Posterior vena cava (tissue), 2 donors: ENCODE measurements around the gene GRM1. TPM values are rescaled to one million over a fixed set of nuclear protein-coding genes. Genes with fewer than 3 reads are reported as not detected.

ENCODE experiments used
- DNase-seq: peaks from one replicate; pipeline ENCODE4 v3.0.0-alpha.2; 2020; ENCODE audit warnings: low spot score
- intact Hi-C, 2 donors: fragments of 100-400 bp; cut with DNase I; formaldehyde crosslinking; loops; one replicate each; pipeline versions ENCODE4 v1.14.1 to v1.14.2; 2022 to 2023
- total RNA-seq, 2 donors: library from RNA; stranded (reverse); fragmentation: NEBNext Ultra II Directional; extraction: Animal tissue kit (Norgen Biotek cat#: 25700); gene quantifications; one replicate each; pipeline ENCODE4 v1.2.1, GENCODE V29; 2021
- donor health status: DM: yes; HTN: yes; CAD: no.
- donor health status: DM: yes; HTN: yes; CAD: no.

Gene GRM1
- total RNA-seq, 2 donors from 2014 or later, result 0.05 TPM; not detected in 1

GRCh38 chr6:146354451-146354850 is 325.6 kb downstream of the GRM1 start:
- intact Hi-C loops, result no loop called here
- no peak for DNase-seq

DNA sequence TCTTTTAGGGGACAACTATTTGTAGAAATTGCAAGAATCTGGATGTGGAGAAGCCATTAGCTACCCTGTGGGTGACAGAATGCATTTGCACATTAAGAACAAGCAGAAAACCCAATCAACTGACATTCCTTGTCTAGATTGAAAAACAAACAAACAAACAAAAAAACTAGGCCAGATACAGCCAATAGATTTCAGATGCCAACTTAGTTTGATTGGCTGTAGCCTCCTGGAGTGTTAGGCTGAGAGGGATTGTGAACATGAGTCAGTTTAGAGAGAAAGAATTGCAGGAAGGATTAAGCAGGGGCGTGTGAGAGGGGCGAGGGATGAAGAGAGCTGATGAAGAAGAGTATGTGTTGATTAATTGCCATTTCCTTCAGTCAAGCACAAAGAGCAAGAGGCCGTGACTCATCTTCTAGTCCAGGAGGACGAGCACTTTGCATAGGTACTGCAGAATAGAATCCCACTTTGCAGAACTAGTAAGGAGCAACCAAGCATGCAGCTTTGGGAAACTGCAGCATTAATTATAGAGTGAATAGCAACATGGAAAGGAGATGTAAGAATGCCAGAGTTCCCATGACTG is 326.7 kb downstream of the GRM1 start:
- no peak for DNase-seq
- intact Hi-C loops, result no loop called here

DNA sequence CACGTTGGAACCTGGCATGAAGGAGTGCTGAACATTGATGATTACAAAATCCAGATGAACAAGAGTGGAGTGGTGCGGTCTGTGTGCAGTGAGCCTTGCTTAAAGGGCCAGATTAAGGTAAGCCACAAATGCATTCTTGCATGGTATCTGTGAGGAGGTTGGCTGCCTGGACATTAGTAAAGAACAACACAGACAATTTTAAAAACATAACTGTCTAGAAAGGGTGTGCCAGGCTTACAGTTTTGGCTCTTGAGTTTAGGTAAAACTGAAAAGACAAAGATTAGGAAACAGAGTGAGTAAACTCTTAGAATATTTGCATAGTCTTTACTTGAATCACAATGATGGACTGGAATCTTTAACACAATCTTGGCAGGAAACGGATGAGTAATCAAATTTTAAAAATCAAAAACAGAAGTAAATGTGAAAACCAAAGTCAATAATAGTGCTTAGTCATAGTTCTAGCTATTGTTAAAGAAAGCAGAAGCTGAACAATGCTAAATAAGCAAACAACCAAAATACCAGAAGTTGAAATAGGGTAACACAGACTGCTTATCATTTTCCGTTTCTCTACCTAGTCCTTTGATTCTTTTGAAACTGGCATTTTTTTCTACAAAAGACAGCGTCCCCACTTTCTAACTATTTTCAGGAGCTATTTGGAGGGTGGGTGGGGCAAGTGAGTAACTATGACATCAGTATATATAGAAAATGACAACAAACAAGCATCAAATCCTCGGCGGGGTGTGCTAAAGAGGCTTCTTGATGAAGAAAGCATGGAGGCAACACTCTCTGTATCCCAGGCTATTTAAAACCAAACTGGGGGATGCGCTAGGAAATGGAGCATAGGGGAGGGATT is 328.9 kb downstream of the GRM1 start:
- DNase-seq, result no peak
- intact Hi-C loops, result no loop called here

DNA sequence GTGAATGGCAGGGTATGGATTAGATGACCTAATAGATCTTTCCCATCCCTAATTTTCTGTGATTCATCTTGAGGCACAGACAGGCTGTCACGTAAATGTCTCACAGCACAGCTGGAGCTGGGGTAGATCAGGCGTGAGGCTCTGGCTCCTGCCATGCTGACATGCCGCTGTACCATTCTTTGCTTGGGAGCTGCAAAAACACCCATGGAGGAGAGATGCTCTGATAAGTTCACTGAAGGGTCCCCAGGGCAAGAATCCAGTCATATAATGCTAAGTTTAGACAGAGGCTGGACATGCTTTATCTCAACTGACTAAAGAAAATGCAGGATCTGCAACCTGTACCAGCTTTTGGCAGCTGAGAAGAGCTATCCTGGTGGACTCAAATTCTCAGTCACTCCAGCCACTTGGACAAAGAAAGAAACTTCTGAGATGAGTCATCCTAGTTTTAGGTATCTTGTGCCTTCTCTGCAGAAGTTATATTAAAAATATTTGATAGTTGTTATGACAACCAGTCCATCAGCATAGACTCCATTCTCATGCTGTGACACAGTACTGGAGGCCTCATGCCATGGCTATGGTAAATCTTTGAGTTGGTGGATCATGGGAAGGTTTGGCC is 329.7 kb downstream of the GRM1 start:
- no peak for DNase-seq
- intact Hi-C loops, result no loop called here

- intact Hi-C loops, result no loop called here
- no peak for DNase-seq
Measured at GRCh38 chr6:146359131-146359530, 330.3 kb downstream of the GRM1 start.

GRCh38 chr6:146361128-146361924 is 332.5 kb downstream of the GRM1 start:
- intact Hi-C loops, result no loop called here
- no peak for DNase-seq

- intact Hi-C loops, result no loop called here
- DNase-seq, result no peak
Measured at GRCh38 chr6:146363838-146364607, 335.2 kb downstream of the GRM1 start.

GRCh38 chr6:146364816-146365594 is 336.1 kb downstream of the GRM1 start:
- intact Hi-C loops, result no loop called here

GRCh38 chr6:146367061-146367460 is 338.2 kb downstream of the GRM1 start:
- intact Hi-C loops, result no loop called here
- DNase-seq, result no peak

More at GRCh38 chr6:146364816-146365594, 336.1 kb downstream of the GRM1 start:
- DNase-seq, result no peak

DNA sequence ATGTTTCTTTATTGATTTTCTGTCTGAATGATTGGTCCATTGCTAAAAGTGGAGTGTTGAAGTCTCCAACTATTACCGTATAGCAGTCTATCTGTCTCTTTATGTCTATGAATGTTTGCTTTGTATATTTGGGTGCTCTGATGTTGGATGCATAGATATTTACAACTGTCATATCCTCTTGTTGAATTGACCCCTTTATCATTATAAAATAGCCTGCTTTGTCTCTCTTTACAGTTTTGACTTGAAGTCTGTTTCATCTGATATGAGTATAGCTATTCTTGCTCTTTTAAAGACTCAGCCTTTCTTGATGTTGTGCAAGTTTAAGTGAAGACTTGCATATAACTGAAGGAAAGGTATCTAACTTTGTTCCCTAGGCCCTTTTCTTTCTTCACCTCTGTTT is 341.0 kb downstream of the GRM1 start:
- intact Hi-C loops, result no loop called here
- DNase-seq, result no peak

GRCh38 chr6:146381486-146381885 is 352.6 kb downstream of the GRM1 start:
- intact Hi-C loops, result no loop called here

DNA sequence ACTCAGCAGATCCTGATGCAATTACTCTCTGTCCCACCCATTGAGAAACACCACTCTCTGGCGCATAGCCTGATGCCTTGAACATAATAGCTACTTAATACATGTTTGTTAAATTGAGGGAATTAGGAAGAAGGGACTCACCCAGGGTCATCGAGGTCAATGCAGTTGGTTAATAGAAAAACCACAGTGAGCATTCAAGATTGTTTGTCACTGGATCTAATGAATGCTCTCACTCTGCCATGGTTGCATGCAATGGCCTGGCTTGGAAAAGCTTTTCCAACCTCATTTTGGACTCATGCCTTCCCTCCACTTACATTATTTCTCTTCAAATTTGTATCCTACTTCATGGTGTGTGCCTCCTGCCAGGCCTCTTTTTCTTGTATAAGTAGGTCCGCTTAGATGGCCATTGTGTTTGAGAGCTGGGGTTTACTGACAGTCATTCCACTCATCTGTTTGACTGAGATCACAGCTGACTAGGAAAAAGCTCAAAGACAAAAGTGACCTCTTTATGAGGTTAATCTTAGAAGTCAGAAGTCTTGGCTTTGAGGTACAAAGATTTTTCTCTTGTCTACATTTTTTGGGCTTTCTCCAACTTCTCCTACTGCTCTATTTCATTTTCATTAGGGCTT is 360.0 kb downstream of the GRM1 start:
- intact Hi-C loops, result no loop called here

More at GRCh38 chr6:146381486-146381885, 352.6 kb downstream of the GRM1 start:
- DNase-seq, result no peak

GRCh38 chr6:146389740-146390139 is 360.9 kb downstream of the GRM1 start:
- no peak for DNase-seq
- intact Hi-C loops, result no loop called here

More for the DNA sequence above, 360.0 kb downstream of the GRM1 start:
- no peak for DNase-seq

DNA sequence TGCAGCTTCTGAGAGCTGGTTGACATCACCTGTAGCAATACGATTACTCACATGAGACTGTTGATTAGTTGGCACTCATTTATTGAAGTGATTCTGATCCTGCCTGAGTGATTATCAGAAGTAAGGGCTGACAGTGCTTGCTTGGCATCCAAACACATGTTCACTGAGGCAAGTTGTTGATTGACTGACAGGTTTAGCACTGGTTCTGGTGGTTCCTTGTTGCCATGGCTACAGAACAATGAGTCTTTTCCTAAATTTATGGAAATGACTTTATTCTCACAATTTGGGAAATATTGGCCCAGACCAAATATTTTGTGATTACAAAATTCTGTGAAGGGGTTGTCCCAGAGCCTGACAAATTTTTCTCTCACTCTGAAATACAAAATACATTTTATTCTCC is 368.8 kb downstream of the GRM1 start:
- intact Hi-C loops, result no loop called here
- no peak for DNase-seq

- no peak for DNase-seq
- intact Hi-C loops, result no loop called here
Measured at GRCh38 chr6:146402476-146402875, 373.6 kb downstream of the GRM1 start.

DNA sequence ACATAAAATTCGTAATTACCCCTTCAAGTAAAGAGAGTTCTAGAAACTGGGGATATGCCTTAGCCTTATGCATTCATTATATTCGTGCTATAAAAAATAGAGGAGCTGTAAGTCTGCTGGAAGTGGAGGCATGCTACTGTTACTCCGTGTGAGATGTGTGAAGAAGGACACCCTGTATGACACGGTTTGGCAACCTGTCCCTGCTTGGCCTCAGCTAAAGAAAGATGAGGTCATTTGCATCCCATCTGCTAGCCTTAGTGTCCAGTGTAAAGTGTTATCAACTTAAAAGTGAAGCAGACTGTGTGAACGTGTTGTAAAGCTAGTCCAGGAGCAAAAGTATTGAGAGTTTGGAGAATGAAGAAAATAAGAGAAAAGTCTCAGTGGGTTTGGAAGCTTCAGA is 379.7 kb downstream of the GRM1 start:
- DNase-seq, result no peak
- intact Hi-C loops, result no loop called here

GRCh38 chr6:146410851-146411595 is 382.2 kb downstream of the GRM1 start:
- intact Hi-C loops, result no loop called here
- DNase-seq, result no peak
